ENCODE results near the gene MDFI.

The MDFI gene

GRCh38 chr6:41659935-41660334, 21.7 kb downstream of the MDFI start:
- Histone ChIP-seq H3K27ac (ENCODE audit: low read depth, low read length) (no peak overlapping the region), H3K36me3 (ENCODE audit: control insufficient read depth, insufficient read depth, low read length) (no peaks in the 10 kb centered on the region), H3K4me1 (ENCODE audit: control insufficient read depth, insufficient read depth, low read length) (no peaks in the 10 kb centered on the region), H3K9me3 (ENCODE audit: control insufficient read depth, insufficient read depth, low read length) (no peaks in the 10 kb centered on the region), H3K27me3 (ENCODE audit: control insufficient read depth, insufficient read depth, low read length) (peaks cover 4% of the 10 kb centered on the region; the same call in 1 of the 2 replicates), H3K9ac (ENCODE audit: low read depth, low read length) (no peak overlapping the region), H3K4me3 (ENCODE audit: low read depth, low read length) (no peak overlapping the region)

GRCh38 chr6:41663568-41663967, 25.3 kb downstream of the MDFI start:
- Histone ChIP-seq H3K4me3 (ENCODE audit: low read depth, low read length) (no peak overlapping the region), H3K36me3 (ENCODE audit: control insufficient read depth, insufficient read depth, low read length) (no peaks in the 10 kb centered on the region), H3K27me3 (ENCODE audit: control insufficient read depth, insufficient read depth, low read length) (peaks cover 4% of the 10 kb centered on the region; the same call in 1 of the 2 replicates), H3K4me1 (ENCODE audit: control insufficient read depth, insufficient read depth, low read length) (no peaks in the 10 kb centered on the region), H3K9ac (ENCODE audit: low read depth, low read length) (no peak overlapping the region), H3K27ac (ENCODE audit: low read depth, low read length) (no peak overlapping the region), H3K9me3 (ENCODE audit: control insufficient read depth, insufficient read depth, low read length) (no peaks in the 10 kb centered on the region)

- no peaks in the 10 kb centered on the region for H3K4me1 ChIP-seq (ENCODE audit: control insufficient read depth, insufficient read depth, low read length)
- H3K9me3 ChIP-seq (ENCODE audit: control insufficient read depth, insufficient read depth, low read length), result no peaks in the 10 kb centered on the region
- no peaks in the 10 kb centered on the region for H3K36me3 ChIP-seq (ENCODE audit: control insufficient read depth, insufficient read depth, low read length)
- no peak overlapping the region for H3K27ac ChIP-seq (ENCODE audit: low read depth, low read length)
- peaks cover 4% of the 10 kb centered on the region; the same call in 1 of the 2 replicates for H3K27me3 ChIP-seq (ENCODE audit: control insufficient read depth, insufficient read depth, low read length)
- H3K9ac ChIP-seq (ENCODE audit: low read depth, low read length), result no peak overlapping the region
- no peak overlapping the region for H3K4me3 ChIP-seq (ENCODE audit: low read depth, low read length)
Observed at GRCh38 chr6:41664271-41664670, 26.0 kb downstream of the MDFI start.

- no peaks in the 10 kb centered on the region for H3K27me3 ChIP-seq (ENCODE audit: control insufficient read depth, insufficient read depth, low read length)
- H3K9me3 ChIP-seq (ENCODE audit: control insufficient read depth, insufficient read depth, low read length), result no peaks in the 10 kb centered on the region
- no peaks in the 10 kb centered on the region for H3K36me3 ChIP-seq (ENCODE audit: control insufficient read depth, insufficient read depth, low read length)
- H3K9ac ChIP-seq (ENCODE audit: low read depth, low read length), result no peak overlapping the region
- no peaks in the 10 kb centered on the region for H3K4me1 ChIP-seq (ENCODE audit: control insufficient read depth, insufficient read depth, low read length)
- H3K4me3 ChIP-seq (ENCODE audit: low read depth, low read length), result no peak overlapping the region
- H3K27ac ChIP-seq (ENCODE audit: low read depth, low read length), result no peak overlapping the region
Observed at GRCh38 chr6:41667195-41667594, 28.9 kb downstream of the MDFI start.

- H3K36me3 ChIP-seq (ENCODE audit: control insufficient read depth, insufficient read depth, low read length), result no peaks in the 10 kb centered on the region
- H3K4me1 ChIP-seq (ENCODE audit: control insufficient read depth, insufficient read depth, low read length), result peaks cover 5% of the 10 kb centered on the region; the same call in 1 of the 2 replicates
- H3K9ac ChIP-seq (ENCODE audit: low read depth, low read length), result no peak overlapping the region
- H3K27ac ChIP-seq (ENCODE audit: low read depth, low read length), result no peak overlapping the region
- no peaks in the 10 kb centered on the region for H3K9me3 ChIP-seq (ENCODE audit: control insufficient read depth, insufficient read depth, low read length)
- no peak overlapping the region for H3K4me3 ChIP-seq (ENCODE audit: low read depth, low read length)
- no peaks in the 10 kb centered on the region for H3K27me3 ChIP-seq (ENCODE audit: control insufficient read depth, insufficient read depth, low read length)
Observed at GRCh38 chr6:41668968-41669367, 30.7 kb downstream of the MDFI start.

GRCh38 chr6:41670703-41671360, 32.6 kb downstream of the MDFI start:
- Histone ChIP-seq H3K9me3 (ENCODE audit: control insufficient read depth, insufficient read depth, low read length) (no peaks in the 10 kb centered on the region), H3K36me3 (ENCODE audit: control insufficient read depth, insufficient read depth, low read length) (no peaks in the 10 kb centered on the region), H3K4me3 (ENCODE audit: low read depth, low read length) (no peak overlapping the region), H3K27me3 (ENCODE audit: control insufficient read depth, insufficient read depth, low read length) (no peaks in the 10 kb centered on the region), H3K27ac (ENCODE audit: low read depth, low read length) (no peak overlapping the region), H3K4me1 (ENCODE audit: control insufficient read depth, insufficient read depth, low read length) (peaks cover 5% of the 10 kb centered on the region; the same call in 1 of the 2 replicates), H3K9ac (ENCODE audit: low read depth, low read length) (no peak overlapping the region)

GRCh38 chr6:41671376-41671775, 33.1 kb downstream of the MDFI start:
- H3K4me1 ChIP-seq (ENCODE audit: control insufficient read depth, insufficient read depth, low read length), result peaks cover 5% of the 10 kb centered on the region; the same call in 1 of the 2 replicates
- no peaks in the 10 kb centered on the region for H3K27me3 ChIP-seq (ENCODE audit: control insufficient read depth, insufficient read depth, low read length)
- H3K9ac ChIP-seq (ENCODE audit: low read depth, low read length), result no peak overlapping the region
- no peaks in the 10 kb centered on the region for H3K36me3 ChIP-seq (ENCODE audit: control insufficient read depth, insufficient read depth, low read length)
- H3K4me3 ChIP-seq (ENCODE audit: low read depth, low read length), result no peak overlapping the region
- H3K27ac ChIP-seq (ENCODE audit: low read depth, low read length), result no peak overlapping the region
- H3K9me3 ChIP-seq (ENCODE audit: control insufficient read depth, insufficient read depth, low read length), result no peaks in the 10 kb centered on the region

- H3K4me3 ChIP-seq (ENCODE audit: low read depth, low read length), result no peak overlapping the region
- no peak overlapping the region for H3K27ac ChIP-seq (ENCODE audit: low read depth, low read length)
- H3K4me1 ChIP-seq (ENCODE audit: control insufficient read depth, insufficient read depth, low read length), result peaks cover 6% of the 10 kb centered on the region; the same call in 1 of the 2 replicates
- no peaks in the 10 kb centered on the region for H3K27me3 ChIP-seq (ENCODE audit: control insufficient read depth, insufficient read depth, low read length)
- no peaks in the 10 kb centered on the region for H3K36me3 ChIP-seq (ENCODE audit: control insufficient read depth, insufficient read depth, low read length)
- no peak overlapping the region for H3K9ac ChIP-seq (ENCODE audit: low read depth, low read length)
- H3K9me3 ChIP-seq (ENCODE audit: control insufficient read depth, insufficient read depth, low read length), result no peaks in the 10 kb centered on the region
Observed at GRCh38 chr6:41672016-41672415, 33.7 kb downstream of the MDFI start.

GRCh38 chr6:41672816-41673703, 34.8 kb downstream of the MDFI start:
- Histone ChIP-seq H3K4me1 (ENCODE audit: control insufficient read depth, insufficient read depth, low read length) (peaks cover 16% of the 10 kb centered on the region), H3K36me3 (ENCODE audit: control insufficient read depth, insufficient read depth, low read length) (no peaks in the 10 kb centered on the region), H3K4me3 (ENCODE audit: low read depth, low read length) (no peak overlapping the region), H3K9me3 (ENCODE audit: control insufficient read depth, insufficient read depth, low read length) (no peaks in the 10 kb centered on the region), H3K9ac (ENCODE audit: low read depth, low read length) (no peak overlapping the region), H3K27ac (ENCODE audit: low read depth, low read length) (no peak overlapping the region), H3K27me3 (ENCODE audit: control insufficient read depth, insufficient read depth, low read length) (peaks cover 4% of the 10 kb centered on the region; the same call in 1 of the 2 replicates)

- Histone ChIP-seq H3K4me3 (ENCODE audit: low read depth, low read length) (no peak overlapping the region), H3K4me1 (ENCODE audit: control insufficient read depth, insufficient read depth, low read length) (peaks cover 17% of the 10 kb centered on the region), H3K36me3 (ENCODE audit: control insufficient read depth, insufficient read depth, low read length) (no peaks in the 10 kb centered on the region), H3K9ac (ENCODE audit: low read depth, low read length) (no peak overlapping the region), H3K27me3 (ENCODE audit: control insufficient read depth, insufficient read depth, low read length) (peaks cover 4% of the 10 kb centered on the region; the same call in 1 of the 2 replicates), H3K9me3 (ENCODE audit: control insufficient read depth, insufficient read depth, low read length) (no peaks in the 10 kb centered on the region), H3K27ac (ENCODE audit: low read depth, low read length) (no peak overlapping the region)
Observed at GRCh38 chr6:41673704-41674000, 35.4 kb downstream of the MDFI start.
